ENCODE results near the gene GNE.
"Not testable (repeated sequence)": the region's sequence is repeated elsewhere in the genome, so short reads cannot be mapped to it uniquely, and the experiment has no call there.

The GNE gene, protein sequence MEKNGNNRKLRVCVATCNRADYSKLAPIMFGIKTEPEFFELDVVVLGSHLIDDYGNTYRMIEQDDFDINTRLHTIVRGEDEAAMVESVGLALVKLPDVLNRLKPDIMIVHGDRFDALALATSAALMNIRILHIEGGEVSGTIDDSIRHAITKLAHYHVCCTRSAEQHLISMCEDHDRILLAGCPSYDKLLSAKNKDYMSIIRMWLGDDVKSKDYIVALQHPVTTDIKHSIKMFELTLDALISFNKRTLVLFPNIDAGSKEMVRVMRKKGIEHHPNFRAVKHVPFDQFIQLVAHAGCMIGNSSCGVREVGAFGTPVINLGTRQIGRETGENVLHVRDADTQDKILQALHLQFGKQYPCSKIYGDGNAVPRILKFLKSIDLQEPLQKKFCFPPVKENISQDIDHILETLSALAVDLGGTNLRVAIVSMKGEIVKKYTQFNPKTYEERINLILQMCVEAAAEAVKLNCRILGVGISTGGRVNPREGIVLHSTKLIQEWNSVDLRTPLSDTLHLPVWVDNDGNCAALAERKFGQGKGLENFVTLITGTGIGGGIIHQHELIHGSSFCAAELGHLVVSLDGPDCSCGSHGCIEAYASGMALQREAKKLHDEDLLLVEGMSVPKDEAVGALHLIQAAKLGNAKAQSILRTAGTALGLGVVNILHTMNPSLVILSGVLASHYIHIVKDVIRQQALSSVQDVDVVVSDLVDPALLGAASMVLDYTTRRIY

DNA sequence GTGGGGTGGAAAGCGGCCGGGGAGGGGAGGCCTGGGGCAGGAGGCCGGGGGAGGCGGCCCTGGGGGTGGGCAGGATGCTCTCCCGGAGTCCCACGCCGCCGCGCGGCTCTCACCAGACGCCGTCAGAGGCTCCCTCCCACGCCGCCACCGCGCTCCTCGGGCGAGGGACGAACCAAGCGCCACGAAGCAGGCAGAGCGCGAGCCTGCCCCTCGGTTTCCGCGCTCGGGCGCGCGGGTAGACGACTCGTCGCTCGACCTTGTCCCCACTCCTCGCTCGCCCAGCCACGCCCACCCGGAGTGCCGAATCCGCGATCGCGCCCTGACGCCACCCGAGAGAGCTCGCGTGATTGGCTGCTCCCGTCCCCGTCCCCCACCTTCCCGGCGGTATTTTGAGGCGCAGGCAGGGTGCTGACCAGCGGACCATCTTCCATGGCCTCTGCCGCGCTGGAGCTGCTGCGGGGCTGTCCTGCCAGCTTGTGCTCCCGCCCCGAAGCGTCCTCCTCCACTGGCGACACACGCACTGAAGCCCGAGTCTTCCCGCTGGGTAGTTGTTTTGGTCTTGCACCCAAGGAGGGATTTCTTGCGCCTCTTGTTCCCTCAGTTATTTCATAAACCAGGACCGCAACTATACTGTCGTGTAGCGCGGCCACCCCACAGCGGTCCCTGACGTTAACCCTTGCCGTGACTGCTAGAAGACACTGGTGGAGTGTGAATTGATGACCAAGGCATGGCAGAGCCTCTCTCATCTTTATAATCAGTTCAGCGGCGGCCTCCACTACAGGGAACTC, at the start of gene GNE:
Gene GNE, minus strand, starts transcription at position 241 of the 788 bp plus-strand sequence. CDS start 9,093 bp downstream, outside the sequence.
- DNase-seq = peak; percentile 99

DNA sequence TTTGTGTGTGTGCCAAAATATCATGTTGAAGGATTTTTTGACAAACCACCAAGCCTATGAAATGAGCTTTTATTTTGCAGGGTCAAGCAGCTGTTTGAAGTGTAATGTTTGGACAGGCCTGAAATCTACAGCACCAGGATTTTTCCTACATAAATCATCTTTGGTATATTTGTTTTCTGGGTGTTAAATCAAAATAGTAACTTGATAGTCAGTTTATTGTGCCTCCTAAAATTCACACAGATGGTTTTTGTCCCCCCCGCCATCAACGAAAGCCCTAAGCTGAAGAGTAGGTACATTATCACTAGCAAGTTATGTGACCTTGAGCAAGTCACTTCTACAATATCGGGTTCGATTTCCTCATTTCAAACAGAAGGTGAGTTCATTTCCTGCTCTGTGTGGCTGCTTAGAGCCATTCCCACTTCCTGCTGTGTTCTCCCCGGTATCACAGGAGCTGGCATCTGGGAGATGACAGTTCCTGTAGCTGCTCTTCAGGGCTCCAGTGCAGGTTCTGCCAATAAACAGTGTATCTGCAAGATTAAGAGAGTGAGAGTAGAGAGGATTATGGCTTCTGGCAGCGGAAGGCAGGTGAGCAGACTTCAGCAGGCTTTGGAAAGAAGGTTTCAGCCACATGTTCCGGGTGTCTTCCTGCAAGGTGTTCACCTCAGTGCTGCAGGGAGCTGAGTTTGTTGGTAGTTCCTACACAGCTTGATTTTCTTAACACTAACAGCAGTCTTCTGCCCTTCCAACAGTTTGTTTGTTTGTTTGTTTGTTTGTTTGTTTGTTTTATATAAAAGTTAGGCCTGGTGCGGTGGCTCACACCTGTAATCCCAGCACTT, 48.4 kb upstream of the GNE start:
- DNase-seq = no peak

DNA sequence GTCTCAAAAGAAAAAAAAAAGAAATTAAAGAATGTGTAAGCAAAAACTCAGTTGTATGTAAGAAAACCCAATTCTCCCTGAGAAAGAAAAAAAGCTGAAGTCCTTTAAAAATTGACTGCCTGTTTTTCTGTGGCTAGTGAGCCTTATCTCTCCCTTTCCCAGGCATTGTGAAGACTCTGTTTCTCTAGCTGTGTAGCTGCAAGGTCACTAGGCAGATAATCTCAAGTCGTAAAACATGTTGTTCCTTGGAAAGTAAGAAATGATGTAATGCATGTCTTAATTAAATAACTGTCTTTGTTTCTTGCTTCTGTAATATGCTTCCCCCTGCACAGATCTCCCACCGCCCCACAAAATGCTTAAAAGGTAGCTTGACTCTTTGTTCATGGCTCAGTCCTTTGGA, 46.1 kb upstream of the GNE start:
- DNase-seq = not testable (repeated sequence)

DNA sequence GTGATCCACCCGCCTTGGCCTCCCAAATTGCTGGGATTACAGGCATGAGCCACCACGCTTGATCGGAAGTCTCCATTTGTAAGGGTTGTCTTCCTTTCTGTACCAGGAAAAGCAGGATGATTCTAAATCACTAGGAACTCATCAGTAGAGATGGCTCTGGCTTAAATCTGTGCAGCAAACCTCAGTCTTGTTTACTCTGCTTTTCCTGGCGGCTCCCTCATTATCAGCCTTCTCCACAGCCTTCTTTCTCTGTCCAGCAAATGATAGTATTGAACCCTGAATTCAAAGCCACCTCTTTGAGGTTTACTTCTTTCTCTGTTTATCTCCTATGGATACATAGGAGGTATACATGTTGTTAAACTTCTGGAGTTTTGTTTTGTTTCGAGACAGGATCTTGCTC, 43.0 kb upstream of the GNE start:
- DNase-seq = no peak

DNA sequence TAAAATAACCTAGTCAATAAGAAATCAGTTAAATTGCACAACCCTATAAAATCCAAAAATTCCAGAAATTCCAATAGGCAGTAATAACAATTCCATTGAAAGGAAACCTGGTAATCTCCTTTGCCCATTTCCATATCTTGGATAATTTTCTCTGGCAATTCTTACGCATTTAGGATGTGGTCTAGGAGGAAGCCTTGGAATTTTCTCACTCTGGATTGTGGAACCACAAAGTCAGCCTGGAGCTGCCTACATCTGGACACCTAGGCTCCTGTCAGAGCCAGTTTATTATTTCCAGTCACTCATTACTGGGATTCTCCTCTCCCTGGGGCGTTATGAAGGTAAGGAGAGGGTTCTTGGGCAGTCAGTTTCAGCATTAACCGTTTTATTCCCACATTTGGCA, 40.3 kb upstream of the GNE start:
- DNase-seq = no peak

DNA sequence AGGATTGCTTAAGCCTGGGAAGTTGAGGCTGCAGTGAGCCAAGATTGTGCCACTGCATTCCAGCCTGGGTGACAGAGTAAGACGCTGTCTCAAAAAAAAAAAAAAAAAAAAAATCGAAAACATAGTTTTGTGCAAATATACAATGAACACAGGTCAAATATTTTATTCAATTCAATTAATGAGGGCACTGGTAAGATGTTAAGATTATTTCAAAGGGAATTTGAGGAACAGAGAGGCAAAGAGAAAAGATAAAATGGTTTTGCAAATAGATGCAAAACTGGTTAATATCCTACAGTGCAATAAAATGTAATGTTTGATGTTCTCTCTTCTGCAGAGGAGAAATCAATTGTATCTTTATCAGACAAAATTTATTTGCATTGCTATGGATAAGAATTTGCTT, 39.5 kb upstream of the GNE start:
- no peak for DNase-seq

DNA sequence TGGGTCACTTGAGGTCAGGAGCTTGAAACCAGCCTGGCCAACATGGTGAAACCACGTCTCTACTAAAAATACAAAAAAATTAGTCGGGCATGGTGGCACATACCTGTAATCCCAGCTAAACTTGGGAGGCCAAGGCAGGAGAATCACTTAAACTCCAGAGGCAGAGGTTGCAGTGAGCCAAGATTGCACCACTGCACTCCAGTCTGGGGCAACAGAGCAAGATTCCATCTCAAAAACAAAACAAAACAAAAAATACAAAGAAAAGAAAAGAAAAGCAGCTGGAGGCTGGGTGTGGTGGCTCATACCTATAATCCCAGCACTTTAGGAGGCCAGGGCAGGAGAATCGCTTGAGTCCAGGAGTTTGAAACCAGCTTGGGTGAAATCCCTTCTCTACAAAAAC, 36.7 kb upstream of the GNE start:
- not testable (repeated sequence) for DNase-seq

DNA sequence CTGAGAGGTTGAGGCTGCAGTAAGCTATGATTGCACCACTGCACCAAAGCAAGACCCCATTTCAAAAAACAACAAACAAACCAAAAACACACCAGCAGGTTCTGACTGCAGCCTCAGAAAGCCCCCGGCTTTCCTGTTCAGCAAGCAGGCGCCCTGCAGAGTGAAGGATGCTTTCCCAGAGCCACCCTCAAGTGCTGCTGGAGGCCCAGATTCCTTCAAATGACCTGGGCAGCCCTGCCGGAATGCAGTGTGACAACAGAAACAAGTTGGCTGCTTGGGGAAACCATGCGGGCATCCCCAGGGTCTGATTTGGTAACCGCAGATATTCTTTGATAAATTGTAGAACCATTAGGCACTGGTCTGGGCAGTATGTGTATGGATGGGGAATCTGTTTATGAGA, 35.7 kb upstream of the GNE start:
- DNase-seq = no peak

DNA sequence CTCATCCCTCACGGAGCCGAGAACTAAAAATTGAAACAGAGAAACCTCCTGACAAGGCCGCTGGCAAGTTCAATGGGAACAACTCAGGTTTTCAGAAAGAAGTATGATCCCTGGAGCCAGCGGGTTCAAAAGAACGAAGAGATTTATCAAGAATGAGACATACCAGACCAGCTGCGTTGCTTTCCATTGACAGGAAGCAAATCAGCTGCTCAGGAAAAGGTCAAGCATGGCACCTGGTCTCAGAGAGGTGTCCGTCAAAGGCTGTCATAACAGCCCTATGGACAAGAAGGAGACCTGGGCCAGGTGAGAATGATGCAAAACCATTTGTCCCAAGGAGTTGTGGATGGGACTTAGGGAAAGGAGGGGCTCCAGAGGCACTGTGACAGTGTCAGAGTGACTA, 34.9 kb upstream of the GNE start:
- no peak for DNase-seq

DNA sequence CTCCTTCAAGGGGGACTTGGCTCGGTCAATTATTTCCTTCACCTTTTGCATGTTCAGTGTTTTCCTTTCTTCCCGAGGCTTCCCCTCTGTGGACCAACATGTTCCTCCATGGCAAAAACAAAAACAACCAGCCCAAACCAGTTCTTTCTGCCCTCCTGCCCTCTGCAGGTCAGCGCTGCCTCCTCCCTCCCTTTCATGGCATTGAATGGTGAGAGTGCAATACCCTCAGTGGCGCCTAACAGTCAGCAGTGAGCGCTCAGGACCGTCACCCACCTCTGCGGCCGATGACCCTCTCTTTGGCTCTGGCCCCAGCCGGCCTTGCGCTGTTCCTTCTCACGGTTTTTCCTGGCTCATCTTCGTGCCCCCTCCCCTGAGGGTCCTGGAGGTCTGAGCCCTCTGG, 34.4 kb upstream of the GNE start:
- no peak for DNase-seq

DNA sequence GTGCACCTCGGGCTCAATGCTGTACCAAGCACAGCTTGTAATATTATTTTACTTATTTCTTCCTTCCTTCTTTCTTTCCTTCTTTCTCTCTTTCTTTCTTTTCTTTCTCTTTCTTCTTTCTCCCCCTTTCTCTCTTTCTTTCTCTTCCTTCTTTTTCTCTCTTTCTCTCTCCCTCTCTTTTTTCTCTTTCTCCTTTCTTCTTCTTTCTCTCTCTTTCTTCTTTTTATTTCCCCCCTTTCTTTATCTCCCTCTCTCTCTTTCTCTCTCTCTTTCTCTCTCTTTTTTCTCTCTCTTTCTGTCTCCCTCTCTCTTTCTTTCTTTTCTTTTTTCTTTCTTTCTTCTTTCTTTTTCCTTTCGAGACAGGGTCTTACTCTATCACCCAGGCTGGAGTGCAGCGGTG, 32.7 kb upstream of the GNE start:
- no peak for DNase-seq

DNA sequence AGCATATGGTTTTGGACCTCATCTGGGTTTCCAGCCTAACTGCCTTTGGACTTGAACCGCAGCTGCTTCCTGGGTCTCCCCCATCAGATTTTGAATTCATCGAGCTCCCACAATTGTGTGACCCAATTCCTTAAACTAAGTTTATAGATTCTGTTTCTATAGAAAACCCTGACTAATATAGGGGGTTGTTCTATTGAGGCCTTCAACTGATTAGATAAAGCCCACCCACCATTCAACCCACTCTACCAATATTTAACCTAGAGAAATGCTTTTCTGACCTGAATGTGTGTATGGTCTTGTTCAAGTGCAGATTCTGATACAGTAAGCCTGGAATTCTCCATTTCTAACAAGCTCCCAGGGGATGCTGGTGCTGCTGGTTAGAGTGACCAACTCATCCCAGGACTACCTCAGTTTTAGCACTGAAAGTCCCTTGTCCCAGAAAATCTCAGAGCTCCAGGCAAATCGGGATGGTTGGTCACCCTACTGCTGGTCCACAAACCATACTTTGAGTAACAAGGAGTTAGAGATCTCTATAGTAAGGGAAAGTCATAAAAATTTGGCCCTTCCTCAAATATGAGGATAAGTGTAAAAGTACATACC, 31.7 kb upstream of the GNE start:
- DNase-seq = no peak

DNA sequence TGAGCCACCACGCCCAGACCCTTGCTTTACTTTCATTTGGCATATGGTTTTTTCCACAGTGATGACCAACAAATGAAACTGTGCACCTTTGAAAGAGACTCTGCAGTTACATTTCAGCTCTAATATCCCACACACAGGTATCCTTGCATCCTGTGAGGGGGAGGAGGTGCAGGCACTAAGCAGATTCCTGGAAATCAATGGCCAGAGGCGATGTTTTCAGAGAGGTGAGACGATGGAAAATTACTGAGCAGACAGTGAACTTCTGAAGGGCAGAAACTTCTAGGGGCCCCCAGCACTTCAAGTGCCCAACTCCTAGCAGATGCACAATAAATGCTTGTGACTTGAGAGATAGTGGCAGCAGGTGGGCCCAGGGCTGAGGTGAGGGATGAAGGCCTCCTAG, 29.8 kb upstream of the GNE start:
- no peak for DNase-seq

DNA sequence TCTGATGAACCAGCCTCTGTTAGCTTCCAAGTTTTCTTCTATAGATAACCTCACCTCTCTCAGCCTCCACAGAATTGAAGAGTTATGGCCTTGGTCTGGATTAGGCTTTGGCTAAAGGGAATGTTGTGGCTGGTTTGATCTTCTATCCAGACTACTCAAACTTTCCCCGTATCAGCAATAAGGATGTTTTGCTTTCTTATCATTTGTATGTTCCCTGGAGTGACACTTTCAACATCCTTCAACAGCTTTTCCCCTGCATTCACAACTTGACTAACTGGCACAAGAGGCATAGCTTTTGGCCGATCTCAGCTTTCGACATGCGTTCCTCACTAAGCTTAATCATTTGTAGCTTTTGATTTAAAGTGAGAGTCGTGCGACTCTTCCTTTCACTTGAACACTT, 28.1 kb upstream of the GNE start:
- DNase-seq = no peak

DNA sequence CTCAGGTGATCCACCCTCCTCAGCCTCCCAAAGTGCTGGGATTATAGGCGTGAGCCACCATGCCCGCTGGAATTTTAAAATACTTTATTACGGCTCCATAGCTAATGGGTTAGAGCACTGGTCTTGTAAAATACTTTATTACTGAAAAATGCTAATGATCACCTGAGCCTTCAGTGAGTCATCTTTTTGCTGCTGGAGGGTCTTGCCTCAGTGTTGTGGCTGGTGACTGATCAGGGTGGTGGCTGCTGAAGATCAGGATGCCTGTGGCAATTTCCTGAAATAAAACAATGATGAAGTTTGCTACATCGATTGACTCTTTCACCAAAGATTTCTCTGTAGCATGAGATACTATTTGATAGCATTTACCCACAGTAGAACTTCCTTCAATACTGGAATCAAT, 26.0 kb upstream of the GNE start:
- DNase-seq = no peak

DNA sequence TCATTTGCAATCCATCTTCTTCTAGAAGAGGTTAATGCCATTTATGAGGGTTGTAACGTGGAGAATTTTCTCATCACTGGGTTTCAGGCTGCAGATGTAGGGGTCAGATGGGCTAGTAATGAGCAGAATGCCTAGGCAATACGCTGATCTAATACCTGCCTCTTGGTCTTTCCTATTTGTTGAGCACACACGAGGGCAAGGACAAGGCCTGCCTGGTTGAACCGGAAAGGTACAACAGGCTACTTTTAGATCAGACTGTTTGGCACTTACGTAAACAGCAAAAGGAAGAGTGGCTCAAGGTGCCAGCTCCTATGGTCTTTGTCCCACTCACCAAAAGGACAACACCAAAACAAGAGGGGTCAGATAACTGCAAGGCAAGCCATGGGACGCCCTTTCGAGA, 24.0 kb upstream of the GNE start:
- DNase-seq = no peak

DNA sequence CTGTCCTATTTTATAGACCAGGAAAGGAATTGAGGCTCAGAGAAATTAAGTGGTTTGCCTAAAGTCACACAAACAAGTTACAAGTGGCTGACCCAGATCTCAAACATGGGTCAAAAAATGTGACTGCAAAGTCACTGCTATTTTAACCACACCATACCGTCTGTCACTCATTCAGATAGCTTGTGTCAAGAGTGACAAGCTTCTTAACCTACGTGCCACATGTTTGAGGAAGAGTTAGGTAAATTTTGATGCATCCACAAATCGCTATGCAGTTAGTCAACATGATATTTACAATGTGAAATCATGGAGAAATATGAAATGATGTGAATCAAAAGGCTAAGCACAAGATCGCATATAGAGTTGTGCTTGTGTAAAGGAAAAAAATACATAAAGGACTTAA, 22.7 kb upstream of the GNE start:
- no peak for DNase-seq

DNA sequence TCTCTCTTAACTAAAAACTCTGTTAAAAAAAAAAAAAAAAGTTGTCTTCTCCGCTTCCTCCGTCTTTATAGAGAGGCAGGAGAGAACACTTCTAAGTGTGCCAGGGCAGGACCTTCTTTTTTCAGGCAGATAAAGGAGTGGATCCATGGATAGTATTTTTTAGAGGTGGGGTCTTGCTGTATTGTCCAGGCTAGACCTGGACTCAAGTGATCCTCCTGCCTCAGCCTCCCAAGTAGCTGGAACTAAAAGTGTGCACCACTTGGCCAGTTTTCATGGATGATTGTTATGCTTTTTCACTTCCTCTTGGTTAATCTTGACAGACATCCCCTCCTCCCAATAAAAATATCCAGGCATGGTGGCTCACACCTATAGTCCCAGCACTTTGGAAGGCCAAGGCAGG, 20.0 kb upstream of the GNE start:
- no peak for DNase-seq

DNA sequence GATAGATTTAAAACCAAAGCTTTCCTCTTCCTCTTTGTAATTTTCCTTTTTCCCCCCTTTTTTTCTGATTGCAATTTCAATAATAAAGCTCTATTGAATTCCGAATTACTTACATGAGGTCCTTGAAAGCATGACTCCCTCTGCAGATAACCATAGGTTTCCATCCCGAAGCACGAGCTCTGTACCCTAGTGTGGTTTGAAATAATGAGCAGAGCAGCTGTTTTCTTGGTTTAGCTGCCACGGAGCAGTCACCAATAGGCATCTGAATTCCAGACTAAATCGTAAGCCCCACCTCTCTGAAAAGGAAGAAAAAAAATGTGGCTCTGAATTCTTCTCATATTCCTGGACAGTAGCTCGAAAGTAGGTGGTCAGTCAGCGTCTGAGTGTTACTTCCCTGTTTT, 18.5 kb upstream of the GNE start:
- DNase-seq = no peak

DNA sequence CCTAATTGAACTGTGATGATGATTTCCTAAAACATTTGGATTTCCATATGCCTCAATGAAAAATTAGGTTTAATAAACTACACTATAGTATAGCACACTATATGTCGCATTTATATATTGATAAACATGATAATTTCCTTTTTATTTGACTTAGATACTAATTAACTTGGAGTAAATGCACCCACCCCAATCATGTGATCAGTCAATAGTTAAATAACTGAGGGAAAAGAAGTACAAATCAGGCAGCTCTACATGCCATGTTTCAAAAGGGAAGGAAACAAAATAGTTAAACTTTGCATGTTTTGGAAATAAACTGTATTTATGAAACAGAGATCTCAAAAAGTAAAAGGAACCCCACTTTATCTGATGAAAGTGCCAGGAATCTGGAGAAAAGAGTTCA, 18.0 kb upstream of the GNE start:
- DNase-seq = no peak

DNA sequence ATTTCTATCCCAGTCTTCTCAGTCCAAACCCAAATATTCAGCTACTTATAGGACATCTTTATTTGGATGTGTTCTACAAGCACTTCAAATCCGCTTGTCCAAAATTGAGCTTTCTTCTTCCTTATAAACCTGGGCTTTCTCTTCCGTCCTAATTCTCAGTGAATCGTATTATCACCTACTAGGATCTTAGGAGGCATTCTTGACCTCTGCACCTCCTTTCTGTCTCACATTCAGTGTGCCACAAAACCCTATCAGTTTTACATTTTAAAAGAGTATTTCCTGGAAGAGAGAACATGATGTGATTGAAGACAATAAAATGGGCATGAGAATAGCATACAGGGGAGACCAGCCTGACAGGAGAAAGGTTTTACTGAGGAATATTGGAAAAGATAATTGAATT, 16.8 kb upstream of the GNE start:
- DNase-seq = no peak

DNA sequence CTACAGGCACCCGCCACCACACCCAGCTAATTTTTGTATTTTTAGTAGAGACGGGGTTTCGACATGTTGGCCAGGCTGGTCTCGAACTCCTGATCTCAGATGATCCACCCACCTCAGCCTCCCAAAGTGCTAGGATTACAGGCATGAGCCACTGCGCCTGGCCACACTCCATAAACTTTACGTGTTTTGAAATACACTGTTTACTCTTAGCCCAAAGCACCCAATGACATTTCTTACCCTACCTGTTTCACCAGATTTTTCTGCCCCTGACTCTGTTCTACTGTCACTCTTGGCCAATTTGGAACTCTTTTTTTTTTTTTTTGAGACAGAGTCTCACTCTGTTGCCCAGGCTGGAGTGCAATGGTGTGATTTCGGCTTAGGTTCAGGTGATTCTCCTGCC, 15.1 kb upstream of the GNE start:
- not testable (repeated sequence) for DNase-seq
